Gastrocnemius medialis (tissue), 4 donors: ENCODE results near the gene CIBAR2.

Experiments
- POLR2A ChIP-seq, 2 donors: fragments of 450-650 bp; IDR thresholded peaks; one replicate each; pipeline ENCODE4 v1.6.1; 2017; ENCODE audit warnings: antibody characterized with exemption in 2 of 2, mild to moderate bottlenecking in 2 of 2, moderate library complexity in 2 of 2
- TF ChIP-seq, protein P1 (sequence below), 5 experiments: fragments of 450-650 bp in 3 of 5; fragments of 200-600 bp in 2 of 5; sonication (generic) in 2 of 5; IDR thresholded peaks in 4 of 5; conservative IDR thresholded peaks in 1 of 5; 1 replicate in 4 of 5; 2 replicates in 1 of 5; pipeline ENCODE4 v1.5.1; 2016 to 2019; ENCODE audit warnings: antibody characterized with exemption in 5 of 5, mild to moderate bottlenecking in 3 of 5, moderate library complexity in 3 of 5

DNA sequence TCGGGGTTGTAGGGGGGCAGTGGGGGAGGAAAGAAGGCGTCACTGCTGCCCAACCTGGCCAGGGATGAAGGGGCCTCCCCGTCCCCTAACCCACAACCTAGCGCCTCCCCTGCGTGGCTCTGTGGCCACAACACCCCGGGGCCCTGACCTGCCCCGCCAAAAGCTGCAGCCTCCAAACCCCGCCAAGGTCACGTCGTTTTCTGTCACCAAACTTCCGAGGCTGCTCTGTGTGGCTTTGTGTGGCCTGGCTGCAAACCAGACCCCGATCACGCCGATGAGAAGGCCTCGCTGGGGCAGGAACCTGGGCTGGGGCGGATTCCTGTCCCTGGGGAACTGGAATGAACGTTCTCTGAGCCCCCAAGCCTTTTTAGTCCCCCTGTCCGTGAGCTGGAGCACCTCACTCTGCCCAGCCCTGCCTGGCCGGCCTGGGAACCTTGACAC lies 30.5 kb upstream of the CIBAR2 start:
- TF ChIP-seq POLR2A (IDR thresholded peaks at IDR 0.05), result no peak
- TF ChIP-seq, protein P1, sequence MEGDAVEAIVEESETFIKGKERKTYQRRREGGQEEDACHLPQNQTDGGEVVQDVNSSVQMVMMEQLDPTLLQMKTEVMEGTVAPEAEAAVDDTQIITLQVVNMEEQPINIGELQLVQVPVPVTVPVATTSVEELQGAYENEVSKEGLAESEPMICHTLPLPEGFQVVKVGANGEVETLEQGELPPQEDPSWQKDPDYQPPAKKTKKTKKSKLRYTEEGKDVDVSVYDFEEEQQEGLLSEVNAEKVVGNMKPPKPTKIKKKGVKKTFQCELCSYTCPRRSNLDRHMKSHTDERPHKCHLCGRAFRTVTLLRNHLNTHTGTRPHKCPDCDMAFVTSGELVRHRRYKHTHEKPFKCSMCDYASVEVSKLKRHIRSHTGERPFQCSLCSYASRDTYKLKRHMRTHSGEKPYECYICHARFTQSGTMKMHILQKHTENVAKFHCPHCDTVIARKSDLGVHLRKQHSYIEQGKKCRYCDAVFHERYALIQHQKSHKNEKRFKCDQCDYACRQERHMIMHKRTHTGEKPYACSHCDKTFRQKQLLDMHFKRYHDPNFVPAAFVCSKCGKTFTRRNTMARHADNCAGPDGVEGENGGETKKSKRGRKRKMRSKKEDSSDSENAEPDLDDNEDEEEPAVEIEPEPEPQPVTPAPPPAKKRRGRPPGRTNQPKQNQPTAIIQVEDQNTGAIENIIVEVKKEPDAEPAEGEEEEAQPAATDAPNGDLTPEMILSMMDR (IDR thresholded peaks at IDR 0.05 in 4 of 5, conservative IDR thresholded peaks at IDR 0.05 in 1 of 5), result no peak
